ENCODE measurements around the gene TNNI2.
"Not testable (repeated sequence)": the region's sequence is repeated elsewhere in the genome, so short reads cannot be mapped to it uniquely, and the experiment has no call there.

The TNNI2 gene

DNA sequence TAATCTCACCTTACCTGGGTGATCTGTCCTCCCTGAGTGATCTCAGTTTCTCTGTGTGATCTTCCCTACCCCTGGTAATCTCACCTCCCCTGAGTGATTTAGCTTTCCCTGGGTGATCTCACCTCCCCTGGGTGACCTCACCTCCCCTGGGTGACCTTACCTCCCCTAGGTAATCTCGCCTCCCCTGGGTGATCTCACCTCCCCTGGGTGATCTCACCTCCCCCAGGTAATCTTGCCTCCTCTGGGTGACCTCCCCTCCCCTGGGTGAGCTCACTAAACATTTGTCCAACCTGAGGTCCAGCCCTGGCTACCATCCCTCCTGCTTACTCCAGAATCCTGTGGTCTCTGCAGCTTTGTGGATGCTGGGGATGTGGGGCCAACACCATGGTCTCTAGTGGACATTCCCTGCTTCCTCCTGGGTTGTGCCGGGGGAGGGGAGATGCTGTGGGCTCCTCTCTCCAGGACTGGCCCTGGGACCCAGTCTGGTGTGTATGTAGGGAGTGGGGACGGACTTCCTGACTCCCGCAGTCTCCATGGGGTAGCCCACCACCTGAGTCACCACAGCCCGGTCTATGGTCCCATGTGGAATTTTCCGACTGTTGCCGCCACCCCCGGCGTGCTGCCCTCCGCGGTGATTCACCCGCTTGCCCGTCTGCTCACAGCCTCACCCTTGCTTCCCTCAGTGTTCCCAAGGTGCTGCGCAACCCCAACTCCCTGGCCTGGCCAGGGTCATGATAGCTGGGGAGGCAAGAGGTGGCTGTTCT is 24.0 kb downstream of the TNNI2 start:
- DNase-seq = no peak

DNA sequence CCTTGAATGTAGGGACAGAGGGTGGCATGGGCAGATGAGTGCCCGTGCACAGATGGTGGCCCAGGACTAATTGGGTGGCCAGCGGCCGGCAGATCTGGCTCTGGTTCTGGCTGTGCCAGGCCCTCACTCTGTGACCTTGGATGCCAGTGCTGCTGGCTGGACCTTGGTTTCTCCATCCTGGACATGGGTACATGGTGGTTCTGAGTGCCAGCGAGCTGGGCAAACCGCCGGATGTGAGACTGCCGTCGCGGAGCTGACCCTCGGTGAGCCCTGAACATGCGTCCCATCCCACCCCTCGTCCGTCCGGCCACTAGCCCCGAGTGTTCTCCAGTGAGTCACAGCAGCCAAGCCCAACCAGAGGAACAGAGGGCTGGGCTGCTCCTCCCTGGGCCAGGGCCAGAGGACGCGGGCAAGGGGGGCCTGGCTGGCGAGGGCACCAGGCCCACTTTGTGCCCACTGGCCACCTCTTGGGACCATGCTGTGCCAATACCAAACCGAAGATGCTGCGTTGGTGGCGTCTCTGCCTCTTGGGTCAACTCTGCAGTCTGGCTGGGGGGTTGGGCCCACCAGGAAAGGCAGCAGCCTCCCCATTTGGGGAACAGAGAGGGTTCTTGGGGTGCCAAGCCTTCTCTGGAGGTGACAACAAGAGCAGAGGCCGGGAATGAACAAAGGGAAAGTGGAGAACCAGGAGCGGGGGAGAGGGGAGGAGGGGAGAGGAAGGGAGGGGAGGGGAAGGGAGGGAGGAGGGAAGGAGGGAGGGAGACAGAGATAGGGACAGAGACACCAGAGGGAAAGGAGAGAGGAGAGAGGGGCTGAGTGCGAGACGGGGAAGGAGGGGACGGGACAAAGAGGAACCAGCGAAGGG is 24.8 kb downstream of the TNNI2 start:
- DNase-seq = peak; percentile 84

DNA sequence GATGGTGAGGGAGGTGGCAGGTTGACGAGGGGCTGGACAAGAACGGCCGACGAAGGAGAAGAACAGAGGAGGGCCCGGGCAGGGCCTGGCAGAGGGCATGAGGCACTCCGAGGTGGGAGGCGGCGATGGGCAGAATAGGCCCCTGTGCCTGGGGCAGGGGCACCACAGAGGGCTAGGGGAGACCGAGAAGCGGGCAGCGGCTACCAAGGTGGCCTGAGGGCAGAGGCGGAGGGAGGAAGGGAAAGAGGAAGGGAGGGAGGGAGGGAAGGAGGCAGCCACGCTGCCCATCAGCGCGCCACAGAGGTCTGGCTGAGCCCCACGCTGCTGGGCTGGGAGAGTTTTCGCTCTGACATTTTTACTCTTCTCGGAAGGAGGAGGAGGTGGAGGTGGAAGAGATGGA is 25.4 kb downstream of the TNNI2 start:
- no peak for DNase-seq

DNA sequence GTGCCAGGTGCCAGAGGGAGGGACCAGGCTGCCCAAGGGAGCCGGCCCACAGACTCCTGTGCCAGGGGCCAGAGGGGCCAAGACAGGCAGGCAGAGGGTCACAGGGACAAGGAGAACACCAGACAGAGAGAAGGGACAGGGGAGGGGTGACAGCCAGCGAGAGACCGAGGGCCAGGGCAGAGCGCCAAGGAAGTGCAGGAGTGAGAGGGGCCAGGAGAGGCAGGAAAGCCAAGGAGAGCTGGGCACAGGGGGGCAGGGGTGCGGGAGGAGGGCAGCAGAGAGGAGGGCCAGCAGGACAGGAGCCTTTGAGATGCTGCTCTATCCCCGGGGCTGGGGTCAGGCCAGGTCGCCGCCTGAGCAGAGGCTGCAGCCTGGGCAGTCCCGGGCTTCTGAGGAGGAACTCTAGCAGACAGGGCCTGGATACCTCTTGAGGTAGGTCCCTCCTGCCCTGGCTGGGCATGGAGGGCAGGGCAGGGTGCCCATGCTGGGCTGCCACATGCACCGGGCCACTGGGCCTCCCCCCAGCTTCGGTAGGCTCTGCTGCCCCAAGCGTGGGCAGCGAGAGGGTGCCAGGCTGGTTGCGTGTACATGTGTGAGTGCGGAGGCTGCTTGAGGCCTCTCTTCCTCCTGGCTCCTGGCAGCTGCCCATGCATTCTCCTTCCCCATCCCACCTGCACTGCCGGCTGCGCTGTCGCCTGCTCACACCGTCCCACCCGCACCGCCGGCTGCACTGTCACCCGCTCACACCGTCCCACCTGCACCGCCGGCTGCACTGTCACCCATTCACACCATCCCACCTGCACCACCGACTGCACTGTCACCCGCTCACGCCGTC is 26.3 kb downstream of the TNNI2 start:
- DNase-seq = peak; percentile 35

DNA sequence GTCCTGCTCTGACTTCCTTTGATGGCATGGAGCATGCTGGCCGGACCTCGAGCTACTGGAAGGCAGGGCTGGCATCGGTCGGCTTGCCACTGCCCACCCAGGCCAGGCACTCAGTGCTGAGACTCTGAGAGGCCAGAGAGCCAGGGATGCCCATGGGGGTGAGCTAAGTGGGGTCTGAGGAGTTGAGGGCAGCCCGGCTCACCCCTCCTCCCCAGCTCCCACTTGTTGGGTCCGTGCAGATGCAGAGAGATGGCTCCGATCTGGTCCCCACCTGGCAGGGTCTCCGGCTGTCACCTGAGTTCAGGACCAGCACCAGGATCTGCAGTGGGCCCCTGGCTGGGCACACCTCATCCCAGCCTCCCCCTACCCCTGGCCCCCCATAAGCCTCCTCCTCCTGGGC is 27.4 kb downstream of the TNNI2 start:
- no peak for DNase-seq

DNA sequence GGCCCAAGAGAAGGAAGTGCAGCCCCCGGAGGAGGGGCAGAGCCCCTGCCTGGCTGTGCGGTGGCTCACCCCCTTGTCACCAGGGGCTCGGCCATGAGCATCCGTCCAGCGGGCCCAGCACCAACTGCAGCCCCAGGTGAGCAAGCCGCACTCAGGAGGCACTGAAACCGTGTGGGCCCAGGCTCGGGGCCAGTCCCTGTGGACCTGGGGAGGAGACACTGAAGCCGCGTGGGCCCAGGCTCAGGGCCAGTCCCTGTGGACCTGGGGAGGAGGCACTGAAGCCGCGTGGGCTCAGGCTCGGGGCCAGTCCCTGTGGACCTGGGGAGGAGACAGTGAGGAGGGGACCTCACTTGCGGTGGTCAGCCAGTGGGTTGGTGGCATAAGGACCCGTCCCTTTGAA is 28.0 kb downstream of the TNNI2 start:
- no peak for DNase-seq

DNA sequence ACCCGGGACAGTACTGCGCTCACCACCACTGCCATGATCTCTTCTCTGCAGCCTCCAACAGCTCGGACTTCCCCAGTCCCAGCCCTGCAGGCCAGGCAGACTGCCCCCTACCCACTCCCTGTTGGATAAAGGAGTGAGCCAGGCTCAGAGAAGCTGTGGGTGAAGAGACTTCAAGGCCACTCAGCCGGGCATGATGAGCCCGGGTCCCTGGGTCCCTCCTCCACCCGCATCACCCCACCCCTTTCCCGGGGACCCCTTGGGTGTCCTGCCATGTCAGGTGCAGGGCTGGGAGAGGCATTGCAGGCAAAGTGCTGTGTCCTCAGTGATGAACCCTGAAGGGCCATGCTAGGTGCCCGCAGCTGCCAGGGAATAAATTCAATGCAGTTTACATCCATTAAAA is 28.6 kb downstream of the TNNI2 start:
- no peak for DNase-seq

DNA sequence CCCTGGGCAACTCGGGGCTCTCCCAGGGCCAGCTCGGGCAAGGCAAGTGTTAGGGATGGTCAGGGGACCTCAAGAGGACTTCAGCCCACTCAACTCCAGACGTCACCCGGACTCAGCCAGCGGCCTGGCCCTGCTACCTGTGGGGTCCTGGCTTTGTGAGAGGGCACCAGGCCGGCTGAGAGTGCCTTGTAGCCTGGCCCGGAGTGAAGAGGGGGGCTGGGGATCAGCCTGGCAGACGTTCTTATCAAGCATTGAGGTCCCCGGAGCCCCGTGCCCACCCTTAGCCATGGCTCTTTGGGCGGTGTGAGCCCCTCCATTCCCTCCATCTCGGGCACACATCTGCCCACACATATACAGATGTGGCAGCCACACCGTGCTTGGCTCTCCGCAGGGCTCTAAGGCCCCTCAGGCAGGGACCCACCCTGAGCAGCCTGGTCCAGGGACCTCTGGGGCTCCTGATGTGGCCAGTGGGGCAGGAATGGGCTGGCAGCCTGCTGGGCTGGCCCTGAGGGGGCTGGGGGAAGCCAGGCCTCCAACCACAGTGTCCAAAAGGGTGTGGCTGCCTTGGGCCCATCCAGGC is 29.4 kb downstream of the TNNI2 start:
- DNase-seq = no peak

DNA sequence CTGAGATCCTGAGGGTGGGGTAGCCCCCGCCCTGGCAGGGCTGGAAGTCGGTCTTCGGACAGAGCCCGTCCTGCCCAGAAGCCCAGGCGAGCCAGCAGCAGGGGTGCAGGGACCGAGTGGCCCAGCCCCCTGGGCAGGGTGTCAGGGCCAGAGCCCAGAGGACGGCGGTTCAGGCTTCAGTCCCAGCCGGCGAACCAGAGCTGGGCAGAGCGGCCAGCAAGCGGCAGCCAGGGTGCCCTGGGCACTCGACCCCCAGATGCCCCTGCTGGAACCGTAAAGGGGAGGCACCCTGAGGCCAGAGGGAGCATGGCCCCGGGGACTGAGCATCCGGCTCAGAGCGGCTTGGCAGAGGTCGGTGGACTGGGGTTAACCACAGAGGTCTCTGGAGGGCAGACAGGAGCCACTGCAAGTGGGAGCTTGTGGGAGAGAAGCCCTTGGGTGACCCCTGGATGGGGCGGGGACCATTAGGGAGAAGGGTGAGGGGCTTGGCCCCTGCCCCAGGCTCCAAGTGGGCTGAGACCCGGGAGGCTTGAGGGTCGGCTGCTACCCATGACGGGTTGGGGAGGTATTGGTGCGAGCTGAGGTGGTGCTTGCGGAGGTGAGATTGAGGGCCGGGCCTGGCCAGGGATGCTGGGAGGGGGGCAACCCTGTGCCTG is 30.0 kb downstream of the TNNI2 start:
- no peak for DNase-seq

DNA sequence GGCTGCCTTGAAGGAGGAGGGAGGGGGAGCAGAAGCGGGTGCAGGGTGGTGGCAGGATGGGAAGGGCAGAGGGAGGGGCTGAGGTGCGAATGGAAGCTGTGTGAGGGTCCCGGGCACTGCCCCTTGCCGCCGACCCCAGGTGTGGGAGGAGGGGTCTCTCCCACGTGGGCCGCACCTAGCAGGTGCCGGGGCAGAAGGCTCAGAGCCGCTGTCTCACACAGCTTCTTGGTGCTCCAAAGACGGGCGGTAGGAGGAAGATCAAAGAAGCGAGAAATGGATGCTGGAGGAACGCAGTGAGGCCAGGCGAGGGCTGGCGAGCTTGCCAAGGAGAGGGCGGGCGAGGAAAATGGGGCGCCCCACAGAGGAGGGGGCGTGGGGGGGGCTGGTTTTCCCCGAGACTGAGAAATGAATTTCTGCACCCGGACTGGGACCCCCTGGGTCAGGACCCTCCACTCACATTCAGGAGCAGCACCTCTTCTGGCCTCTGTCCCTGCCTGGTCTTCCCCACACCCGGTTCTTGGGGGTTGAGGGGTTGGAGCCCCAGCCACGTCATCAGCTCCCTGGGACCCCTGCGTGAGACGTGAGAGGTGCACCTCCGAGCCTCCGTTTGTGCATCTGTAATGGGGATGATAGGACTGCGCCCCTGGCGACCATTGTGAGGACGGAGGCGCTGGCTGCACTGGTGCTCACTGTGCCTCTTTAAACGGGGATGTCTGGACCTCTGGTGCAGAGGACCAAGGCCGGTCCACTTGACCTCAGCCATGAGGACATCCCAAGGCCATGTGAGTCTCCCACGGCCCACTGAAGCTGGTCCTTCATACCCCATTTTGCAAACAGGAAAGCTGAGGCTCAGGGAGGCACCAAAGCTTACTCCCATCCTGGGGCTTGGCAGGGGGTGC is 30.9 kb downstream of the TNNI2 start:
- DNase-seq = peak; percentile 56

DNA sequence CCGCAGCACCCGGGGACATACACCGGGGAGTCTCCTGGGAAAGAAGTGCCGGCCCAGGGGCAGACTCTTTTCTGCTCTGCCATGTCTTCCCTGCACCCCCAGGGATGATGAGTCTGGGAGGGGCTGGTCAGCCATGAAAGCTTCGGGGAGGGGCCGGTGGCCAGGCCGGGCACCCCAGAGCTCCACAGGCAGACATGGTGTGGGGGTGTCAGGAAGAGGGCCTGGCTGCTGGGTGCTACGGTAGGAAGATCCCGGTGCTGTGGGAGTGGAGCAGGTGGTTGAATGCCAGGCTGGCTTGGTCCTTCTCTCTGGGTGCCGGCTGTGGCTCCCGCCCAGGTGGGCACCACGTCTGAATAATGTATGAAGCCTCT is 31.5 kb downstream of the TNNI2 start:
- DNase-seq = no peak

DNA sequence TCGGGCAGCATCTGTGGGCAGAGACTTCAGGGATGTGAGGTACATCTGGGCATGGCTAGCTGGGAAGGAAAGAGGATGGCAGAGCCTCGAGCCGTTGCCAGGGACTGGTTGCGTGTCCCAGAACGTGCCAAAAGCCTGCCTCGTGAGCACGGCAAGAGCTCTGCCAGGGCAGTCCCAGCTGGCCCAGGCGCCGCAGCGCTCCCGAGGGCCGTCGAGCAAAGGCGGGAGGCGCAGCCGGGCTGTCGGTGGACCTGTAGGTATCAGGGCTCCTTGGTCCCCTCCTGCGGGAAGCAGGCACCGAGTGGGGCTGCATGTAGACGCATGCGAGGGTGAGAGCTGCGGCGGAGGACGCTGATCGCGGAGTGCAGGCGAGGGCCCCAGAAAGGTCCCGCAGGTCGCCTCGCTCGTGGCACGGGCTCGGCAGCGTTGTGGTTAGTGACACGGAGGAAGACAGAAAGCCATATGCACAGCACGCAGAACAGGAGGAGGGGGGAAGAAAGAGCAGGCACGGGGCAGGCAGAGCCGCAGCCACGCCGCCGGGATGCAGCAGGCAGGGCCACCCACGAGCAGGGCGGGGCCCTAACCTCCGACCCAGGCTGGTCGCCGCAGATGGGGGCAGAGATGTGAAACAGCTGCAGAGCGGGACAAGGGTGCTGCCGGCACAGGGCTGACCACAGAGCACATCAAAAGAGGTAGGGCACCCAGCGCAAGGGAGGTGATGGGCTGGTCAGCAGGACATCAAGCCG is 32.1 kb downstream of the TNNI2 start:
- peak; percentile 39 for DNase-seq

DNA sequence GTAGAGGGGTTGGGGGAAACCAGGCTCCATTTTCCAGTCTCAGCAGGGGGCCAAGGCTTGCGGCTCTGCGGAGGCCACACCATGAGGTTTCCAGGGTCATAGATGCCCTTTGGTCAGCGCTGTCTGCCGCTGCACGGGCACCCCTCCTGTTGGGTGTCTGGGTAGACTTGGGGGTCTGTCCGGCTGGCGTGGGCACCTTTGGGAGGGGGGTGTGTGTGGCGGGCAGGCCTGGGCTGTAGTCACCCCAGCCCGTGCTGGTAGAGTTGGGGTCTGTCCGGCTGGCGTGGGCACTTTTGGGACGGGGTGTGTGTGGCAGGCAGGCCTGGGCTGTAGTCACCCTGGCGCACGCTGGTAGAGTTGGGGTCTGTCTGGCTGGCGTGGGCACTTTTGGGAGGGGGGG is 32.8 kb downstream of the TNNI2 start:
- DNase-seq = no peak

DNA sequence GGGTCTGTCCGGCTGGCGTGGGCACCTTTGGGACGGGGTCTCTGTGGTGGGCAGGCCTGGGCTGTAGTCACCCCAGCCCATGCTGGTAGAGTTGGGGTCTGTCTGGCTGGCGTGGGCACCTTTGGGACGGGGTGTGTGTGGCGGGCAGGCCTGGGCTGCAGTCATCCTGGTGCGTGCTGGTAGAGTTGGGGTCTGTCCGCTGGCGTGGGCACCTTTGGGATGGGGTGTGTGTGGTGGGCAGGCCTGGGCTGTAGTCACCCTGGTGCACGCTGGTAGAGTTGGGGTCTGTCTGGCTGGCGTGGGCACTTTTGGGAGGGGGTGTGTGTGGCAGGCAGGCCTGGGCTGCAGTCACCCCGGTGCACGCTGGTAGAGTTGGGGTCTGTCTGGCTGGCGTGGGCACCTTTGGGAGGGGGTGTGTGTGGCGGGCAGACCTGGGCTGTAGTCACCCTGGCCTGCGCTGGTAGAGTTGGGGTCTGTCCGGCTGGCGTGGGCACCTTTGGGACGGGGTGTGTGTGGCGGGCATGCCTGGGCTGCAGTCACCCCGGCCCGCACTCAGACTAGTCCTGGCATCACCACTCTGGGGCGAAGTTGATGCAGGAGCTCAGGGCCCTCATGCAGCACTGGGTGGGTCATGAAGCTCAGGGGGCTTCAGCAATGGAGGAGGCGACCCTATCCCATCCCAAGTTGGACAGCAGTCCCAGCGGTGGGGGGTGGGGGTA is 33.6 kb downstream of the TNNI2 start:
- DNase-seq = no peak

DNA sequence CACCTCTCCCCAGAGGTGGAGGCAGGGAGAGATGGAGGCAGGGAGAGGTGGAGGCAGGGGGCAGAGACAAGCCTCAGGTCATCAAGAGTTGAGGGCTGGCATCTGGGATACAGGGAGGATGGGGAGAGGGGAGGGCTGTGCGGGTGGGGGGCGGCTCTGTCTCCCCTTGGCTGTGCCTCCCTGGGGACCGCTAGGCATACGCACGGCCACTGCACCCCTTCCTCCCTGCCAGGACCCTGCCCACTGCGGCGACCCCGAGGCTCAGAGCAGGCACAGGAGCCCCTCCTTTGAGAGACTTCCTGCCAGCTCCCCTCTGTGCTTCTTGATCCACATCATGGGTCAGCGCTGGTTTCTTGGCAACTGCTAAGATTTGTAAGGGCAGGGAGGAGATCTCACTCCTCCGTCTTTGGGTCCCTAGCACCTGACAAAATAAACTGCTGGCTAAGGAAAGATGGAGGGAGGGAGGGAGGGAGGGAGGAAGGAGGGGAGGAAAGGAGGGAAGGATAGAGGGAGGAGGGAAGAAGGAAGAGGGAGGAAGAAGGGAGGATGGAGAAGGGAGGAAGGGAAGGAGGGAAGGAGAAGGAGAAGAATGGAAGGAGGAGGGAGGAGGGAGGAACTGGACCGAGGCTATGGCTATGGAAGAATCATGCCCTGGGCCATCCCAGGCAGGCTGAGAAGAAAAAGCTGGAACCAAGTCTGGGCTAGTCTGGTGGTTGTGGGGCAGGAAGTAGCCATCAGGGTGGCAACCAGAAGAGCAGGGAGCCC is 34.4 kb downstream of the TNNI2 start:
- no peak for DNase-seq

DNA sequence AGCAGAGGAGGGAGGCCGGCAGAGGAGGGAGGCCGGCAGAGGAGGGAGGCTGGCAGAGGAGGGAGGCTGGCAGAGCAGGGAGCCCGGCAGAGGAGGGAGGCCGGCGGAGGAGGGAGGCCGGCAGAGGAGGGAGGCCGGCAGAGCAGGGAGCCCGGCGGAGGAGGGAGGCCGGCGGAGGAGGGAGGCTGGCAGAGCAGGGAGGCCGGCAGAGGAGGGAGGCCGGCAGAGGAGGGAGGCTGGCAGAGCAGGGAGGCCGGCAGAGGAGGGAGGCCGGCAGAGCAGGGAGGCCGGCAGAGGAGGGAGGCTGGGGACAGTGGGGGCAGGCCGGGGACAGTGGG is 35.0 kb downstream of the TNNI2 start:
- DNase-seq = not testable (repeated sequence)

DNA sequence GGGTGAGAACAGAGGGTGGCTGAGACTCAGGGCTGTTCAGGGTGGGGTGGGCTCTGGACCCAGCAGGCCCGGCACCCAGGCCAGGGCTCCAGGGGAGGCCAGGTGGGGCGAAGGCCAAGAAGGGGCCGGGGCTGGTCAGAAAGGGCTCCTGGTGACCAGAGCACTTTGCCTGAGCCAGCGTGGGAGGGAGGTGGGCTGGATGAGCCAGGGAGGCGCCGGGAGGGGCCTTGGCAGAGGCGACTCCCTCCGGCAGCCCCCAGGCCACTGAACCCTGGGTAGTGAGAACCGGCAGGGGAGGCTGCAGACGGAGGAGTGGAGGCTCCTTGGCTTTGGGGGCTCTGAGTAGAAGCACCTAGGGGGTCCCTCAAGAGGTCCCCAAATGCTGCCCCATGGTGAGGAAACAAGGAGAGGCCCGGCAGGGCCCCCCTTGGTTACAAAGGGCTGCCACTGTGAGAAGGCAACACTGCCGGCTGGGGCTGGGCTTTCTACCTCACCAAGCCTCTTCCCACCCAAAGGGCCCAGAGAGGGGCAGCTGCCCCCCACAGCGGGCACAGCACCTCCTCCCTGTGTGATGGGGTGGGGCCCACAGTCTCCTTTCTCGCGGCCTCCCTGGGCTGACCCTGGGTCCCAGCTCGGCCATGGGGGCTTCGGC is 35.8 kb downstream of the TNNI2 start:
- DNase-seq = not testable (repeated sequence)

DNA sequence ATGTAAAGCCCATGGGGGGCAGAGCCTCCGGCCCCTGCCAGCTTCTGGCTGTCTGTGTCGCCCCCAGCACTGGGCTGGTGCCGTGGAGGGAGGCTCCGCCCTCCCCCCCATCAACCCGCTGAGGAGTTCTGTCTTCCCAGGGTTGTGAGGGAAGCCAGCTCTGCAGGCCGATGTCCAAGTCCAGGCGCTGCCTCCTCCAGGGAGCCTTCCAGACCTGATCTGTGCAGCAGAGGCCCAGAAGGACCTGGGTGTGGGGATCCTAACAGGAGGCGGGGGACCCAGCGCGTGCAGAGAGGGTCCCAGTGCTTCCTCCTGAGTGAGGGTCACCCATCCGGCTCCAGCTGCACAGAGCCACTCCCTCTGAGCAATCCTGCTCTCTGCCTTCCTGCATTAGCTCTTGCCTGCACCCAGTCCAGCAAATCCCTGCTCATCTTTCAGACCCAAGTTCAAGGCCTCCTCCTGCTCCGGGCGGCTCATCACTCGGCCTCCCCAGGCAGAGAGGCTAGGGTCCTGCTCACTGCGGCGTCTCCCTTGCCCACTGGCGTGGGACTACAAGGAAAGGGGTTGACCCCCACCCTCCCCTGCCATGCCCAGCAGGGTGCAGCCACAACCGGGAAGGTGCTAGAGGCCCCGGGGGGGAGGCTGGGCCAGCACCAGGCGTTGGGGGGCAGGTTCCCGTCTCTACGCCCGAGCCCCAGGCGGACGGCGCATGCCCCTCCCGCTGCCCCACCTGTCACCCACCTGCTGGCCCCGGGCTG is 36.5 kb downstream of the TNNI2 start:
- DNase-seq = no peak
